LNCaP clone FGC (cell line): ENCODE results near the gene RFK.
A peak's percentile ranks its signal among the peaks of the same experiment; 100 is the strongest.

Experiments
- DNase-seq: peaks from one replicate; pipeline ENCODE4 v3.0.0-alpha.2; 2011; ENCODE audit warnings: low read depth
- H3K4me3 ChIP-seq: 2 replicates; pipeline ENCODE4 v1.5.1; 2011; ENCODE audit warnings: mild to moderate bottlenecking, low read depth, low read length, control low read depth
- CTCF ChIP-seq: IDR thresholded peaks from 2 replicates; pipeline ENCODE4 v1.5.1; 2012; ENCODE audit warnings: mild to moderate bottlenecking; ENCODE audit not compliant: control insufficient read depth, insufficient read depth; ENCODE audit errors: extremely low read depth

The RFK gene

GRCh38 chr9:76433406-76433805 lies 39.2 kb upstream of the RFK start:
- no peak overlapping the region for H3K4me3 ChIP-seq
- no peak for DNase-seq
- no peak for TF ChIP-seq CTCF

GRCh38 chr9:76431601-76432000 lies 37.4 kb upstream of the RFK start:
- no peak overlapping the region for H3K4me3 ChIP-seq
- DNase-seq, result no peak
- TF ChIP-seq CTCF, result no peak

GRCh38 chr9:76426807-76427419 lies 32.7 kb upstream of the RFK start:
- no peak overlapping the region for H3K4me3 ChIP-seq
- TF ChIP-seq CTCF, result no peak
- no peak for DNase-seq

- H3K4me3 ChIP-seq, result no peak overlapping the region
- no peak for TF ChIP-seq CTCF
- DNase-seq, result no peak
Observed at GRCh38 chr9:76425677-76426453, 31.6 kb upstream of the RFK start.

GRCh38 chr9:76424491-76424890 lies 30.3 kb upstream of the RFK start:
- no peak for TF ChIP-seq CTCF
- no peak for DNase-seq
- no peak overlapping the region for H3K4me3 ChIP-seq

- TF ChIP-seq CTCF, result no peak
- peak; percentile 70 for DNase-seq
- H3K4me3 ChIP-seq, result no peak overlapping the region
Observed at GRCh38 chr9:76423216-76424177, 29.3 kb upstream of the RFK start.
